ENCODE data around the gene KDM2A.

The KDM2A gene

GRCh38 chr11:67306769-67307544 is 187.9 kb downstream of the KDM2A start:
- no peak for DNase-seq

- DNase-seq, result no peak
Observed at GRCh38 chr11:67307545-67308001, 188.5 kb downstream of the KDM2A start.

All from NCI-H1436 treated with DMSO at 0.1 percent for 48 hours (cell line).